HG03196 (cell line): ENCODE measurements around the gene PTPN20.
"Not testable (repeated sequence)": the region's sequence is repeated elsewhere in the genome, so short reads cannot be mapped to it uniquely, and the experiment has no call there.

Source experiments
- ATAC-seq: cut with Tn5 transposase; IDR thresholded peaks from one replicate; pipeline ENCODE4 v1.9.1; 2021; ENCODE audit not compliant: unreplicated experiment

The PTPN20 gene

GRCh38 chr10:46911144-46911876 lies at the start of gene PTPN20:
PTPN20 (plus strand) TSS chr10:46911428; CDS start chr10:46932500, 21,072 bp downstream.
- ATAC-seq, result not testable (repeated sequence)

- not testable (repeated sequence) for ATAC-seq
Observed at GRCh38 chr10:46869716-46870115, 41.5 kb upstream of the PTPN20 start.

GRCh38 chr10:46871583-46871982 lies 39.6 kb upstream of the PTPN20 start:
- not testable (repeated sequence) for ATAC-seq

GRCh38 chr10:46875304-46875703 lies 35.9 kb upstream of the PTPN20 start:
- ATAC-seq, result not testable (repeated sequence)

GRCh38 chr10:46876773-46877172 lies 34.5 kb upstream of the PTPN20 start:
- not testable (repeated sequence) for ATAC-seq

- not testable (repeated sequence) for ATAC-seq
Observed at GRCh38 chr10:46878761-46879160, 32.5 kb upstream of the PTPN20 start.

- ATAC-seq, result not testable (repeated sequence)
Observed at GRCh38 chr10:46890813-46891611, 20.2 kb upstream of the PTPN20 start.

GRCh38 chr10:46896762-46897692 lies 14.2 kb upstream of the PTPN20 start:
- not testable (repeated sequence) for ATAC-seq

- not testable (repeated sequence) for ATAC-seq
Observed at GRCh38 chr10:46901247-46901646, 10.0 kb upstream of the PTPN20 start.

- not testable (repeated sequence) for ATAC-seq
Observed at GRCh38 chr10:46903874-46904273, 7.4 kb upstream of the PTPN20 start.

GRCh38 chr10:46906359-46906758 lies 4.9 kb upstream of the PTPN20 start:
- not testable (repeated sequence) for ATAC-seq

GRCh38 chr10:46907185-46908117 lies 3.8 kb upstream of the PTPN20 start:
- ATAC-seq, result not testable (repeated sequence)

GRCh38 chr10:46922498-46922897 lies 11.3 kb downstream of the PTPN20 start:
- not testable (repeated sequence) for ATAC-seq

- ATAC-seq, result not testable (repeated sequence)
Observed at GRCh38 chr10:46925156-46925555, 13.9 kb downstream of the PTPN20 start.

GRCh38 chr10:46925853-46926252 lies 14.6 kb downstream of the PTPN20 start:
- not testable (repeated sequence) for ATAC-seq

- not testable (repeated sequence) for ATAC-seq
Observed at GRCh38 chr10:46928810-46929209, 17.6 kb downstream of the PTPN20 start.

- not testable (repeated sequence) for ATAC-seq
Observed at GRCh38 chr10:46932383-46932782, 21.2 kb downstream of the PTPN20 start.

- not testable (repeated sequence) for ATAC-seq
Observed at GRCh38 chr10:46941091-46941490, 29.9 kb downstream of the PTPN20 start.

- not testable (repeated sequence) for ATAC-seq
Observed at GRCh38 chr10:46948687-46949518, 37.7 kb downstream of the PTPN20 start.
